GM15510 (cell line): ENCODE measurements around the gene GTF2H4.

ENCODE experiments used
- POLR2A ChIP-seq: IDR thresholded peaks from 3 replicates; pipeline ENCODE4 v1.6.1; 2011; ENCODE audit warnings: borderline replicate concordance; ENCODE audit not compliant: insufficient read length; ENCODE audit errors: extremely low read depth

The GTF2H4 gene

DNA sequence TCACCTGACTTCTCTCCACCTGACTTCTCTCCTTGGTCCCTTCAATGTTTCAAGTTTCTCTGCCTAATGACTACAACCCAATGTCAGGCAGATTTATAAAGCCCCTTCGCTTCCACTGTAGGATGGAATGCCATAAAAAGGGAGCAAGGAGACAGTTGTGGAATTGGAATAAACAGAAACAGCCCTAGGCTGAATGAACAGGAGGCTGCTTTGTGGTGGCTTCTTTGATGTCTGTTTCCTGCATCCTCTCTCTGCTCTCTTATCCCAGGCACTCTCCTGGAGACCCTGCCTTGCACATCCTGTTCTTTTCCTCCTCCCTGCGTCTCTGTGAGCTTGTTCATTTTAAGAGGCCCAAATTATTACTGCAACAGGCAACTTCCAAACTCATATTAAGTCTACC lies 49.7 kb downstream of the GTF2H4 start:
- TF ChIP-seq POLR2A: no peak

DNA sequence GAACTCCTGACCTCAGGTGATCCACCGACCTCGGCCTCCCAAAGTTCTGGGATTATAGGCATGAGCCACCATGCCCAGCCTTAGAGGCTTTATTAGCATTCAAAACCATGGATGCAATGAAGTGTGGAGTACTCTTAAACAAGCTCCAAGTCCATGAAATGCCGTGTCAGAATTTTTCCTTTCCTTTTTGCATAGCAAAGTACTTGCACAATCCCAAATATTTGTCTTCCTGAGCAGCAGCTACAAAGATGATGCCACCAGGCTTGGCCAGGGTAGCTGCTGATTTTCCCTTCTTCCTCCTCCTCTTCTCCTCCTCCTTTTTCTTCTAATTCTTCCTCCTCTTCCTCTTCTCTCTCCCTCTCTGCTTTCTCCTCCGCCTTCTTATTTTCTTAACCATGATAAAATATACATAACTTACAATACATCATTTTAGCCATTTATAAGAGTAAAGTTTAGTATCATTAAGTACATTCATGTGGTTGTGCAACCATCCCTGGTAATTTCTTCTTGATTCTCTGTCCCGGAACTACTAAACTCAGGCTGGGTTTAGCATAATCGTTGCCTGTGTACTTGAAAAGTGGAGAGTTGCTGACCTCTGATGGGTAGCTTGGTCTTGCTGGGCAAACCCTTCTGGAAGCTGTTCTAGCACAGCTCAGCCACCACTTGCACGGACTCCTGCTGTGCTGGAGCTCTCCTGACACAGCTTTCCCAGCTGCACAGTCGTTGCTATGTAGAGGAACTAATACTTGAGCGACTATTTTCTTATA lies 53.1 kb downstream of the GTF2H4 start:
- TF ChIP-seq POLR2A: no peak

DNA sequence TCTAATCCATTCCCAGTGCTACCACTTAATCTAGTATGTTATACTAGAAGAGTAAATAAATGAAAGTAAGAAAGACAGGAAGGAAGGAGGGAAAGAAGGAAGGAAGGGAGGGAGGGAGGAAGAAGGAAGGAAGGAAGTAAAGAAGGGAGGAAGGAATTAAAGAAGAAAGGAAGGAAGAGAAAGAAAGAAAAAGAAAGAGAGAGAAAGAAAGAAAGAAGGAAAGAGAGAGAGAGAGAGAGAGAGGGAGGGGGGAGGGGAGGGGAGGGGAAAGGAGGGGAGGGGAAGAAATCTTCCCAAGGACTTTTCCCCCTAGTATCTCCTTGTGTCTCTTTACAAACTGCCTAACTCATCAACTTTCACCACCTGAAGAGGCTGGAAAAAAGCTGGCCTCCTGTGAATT lies 54.7 kb downstream of the GTF2H4 start:
- no peak for TF ChIP-seq POLR2A

DNA sequence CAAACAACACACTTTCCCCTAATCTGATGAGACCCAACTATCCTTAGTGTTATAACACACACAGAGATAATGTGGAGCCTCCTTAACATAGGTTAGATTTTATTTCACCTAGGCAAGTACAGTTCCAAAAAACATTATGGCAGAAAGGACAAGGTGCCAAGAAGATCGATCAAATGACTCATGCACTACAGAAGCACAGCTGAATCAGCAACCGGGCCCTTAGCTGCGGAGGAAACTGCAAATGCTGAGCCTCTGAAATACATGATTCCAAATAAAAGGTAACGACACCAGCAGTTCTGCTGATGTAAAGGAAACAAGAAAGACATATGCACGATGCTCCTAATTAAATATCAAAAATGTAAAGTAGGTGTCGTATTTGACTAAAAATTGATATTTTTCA lies 55.6 kb downstream of the GTF2H4 start:
- TF ChIP-seq POLR2A: no peak
